ENCODE measurements around the gene DMRT1.

The DMRT1 gene

GRCh38 chr9:977838-978830 lies 136.6 kb downstream of the DMRT1 start:
- no peak overlapping the region for H3K4me3 ChIP-seq (ENCODE audit: control insufficient read depth in 1 of 7, extremely low read depth in 1 of 7, insufficient read depth in 4 of 7, low read depth in 2 of 7, low read length in 6 of 7)
- H3K36me3 ChIP-seq (ENCODE audit: control insufficient read depth in 4 of 4, insufficient read depth in 4 of 4, low read length in 3 of 4): no peaks in the 10 kb centered on the region
- no peak overlapping the region for H3K27ac ChIP-seq (ENCODE audit: insufficient read depth in 1 of 2, low read depth in 1 of 2, low read length in 2 of 2, poor library complexity in 1 of 2, severe bottlenecking in 2 of 2)
- H3K4me1 ChIP-seq (ENCODE audit: control extremely low read depth in 1 of 4, control insufficient read depth in 4 of 4, insufficient read depth in 4 of 4, low read length in 3 of 4): peaks cover 0 to 11% (median 5%) of the 10 kb centered on the region in 4 experiments
- 13% methylated on average over 16 of the region's 19 CpGs for WGBS (ENCODE audit: insufficient coverage)
- H3K9me3 ChIP-seq (ENCODE audit: control extremely low read depth in 1 of 5, control insufficient read depth in 4 of 5, insufficient read depth in 2 of 5, low read depth in 1 of 5, low read length in 4 of 5): peaks cover 0 to 4% (median 0%) of the 10 kb centered on the region in 5 experiments
- CTCF ChIA-PET: interaction anchor here (0.6 to 5.1 kb wide), 12 partner anchors 11 to 364 kb away, joined by 3 to 29 read pairs (median 4); no protein-coding TSS in a partner anchor
- H3K27me3 ChIP-seq (replicated peaks in 2 of 5; ENCODE audit: control insufficient read depth in 4 of 5, insufficient read depth in 5 of 5, low read length in 4 of 5): peaks cover 55 to 98% (median 77%) of the 10 kb centered on the region in 5 experiments
- POLR2A ChIA-PET: no interaction called here
- DNase-seq: no peak

- Histone ChIP-seq H3K27ac (ENCODE audit: insufficient read depth in 1 of 2, low read depth in 1 of 2, low read length in 2 of 2, poor library complexity in 1 of 2, severe bottlenecking in 2 of 2) (no peak overlapping the region), H3K4me3 (ENCODE audit: control insufficient read depth in 1 of 7, extremely low read depth in 1 of 7, insufficient read depth in 4 of 7, low read depth in 2 of 7, low read length in 6 of 7) (no peak overlapping the region), H3K27me3 (replicated peaks in 2 of 5; ENCODE audit: control insufficient read depth in 4 of 5, insufficient read depth in 5 of 5, low read length in 4 of 5) (peaks cover 43 to 97% (median 67%) of the 10 kb centered on the region in 5 experiments), H3K4me1 (ENCODE audit: control extremely low read depth in 1 of 4, control insufficient read depth in 4 of 4, insufficient read depth in 4 of 4, low read length in 3 of 4) (peaks cover 0 to 11% (median 5%) of the 10 kb centered on the region in 4 experiments), H3K9me3 (ENCODE audit: control extremely low read depth in 1 of 5, control insufficient read depth in 4 of 5, insufficient read depth in 2 of 5, low read depth in 1 of 5, low read length in 4 of 5) (no peaks in the 10 kb centered on the region), H3K36me3 (ENCODE audit: control insufficient read depth in 4 of 4, insufficient read depth in 4 of 4, low read length in 3 of 4) (no peaks in the 10 kb centered on the region)
- no peak for DNase-seq
- WGBS (ENCODE audit: insufficient coverage): no CpG with 5 or more reads among the region's 2 CpGs
- ChIA-PET CTCF (interaction anchor here (0.6 to 5.1 kb wide), 7 partner anchors 10 to 30 kb away, joined by 3 to 29 read pairs (median 4); no protein-coding TSS in a partner anchor), POLR2A (no interaction called here)
Observed at GRCh38 chr9:979983-980382, 138.5 kb downstream of the DMRT1 start.

- no peaks in the 10 kb centered on the region for H3K9me3 ChIP-seq (ENCODE audit: control extremely low read depth in 1 of 5, control insufficient read depth in 4 of 5, insufficient read depth in 2 of 5, low read depth in 1 of 5, low read length in 4 of 5)
- peaks cover 37 to 96% (median 63%) of the 10 kb centered on the region in 5 experiments for H3K27me3 ChIP-seq (replicated peaks in 2 of 5; ENCODE audit: control insufficient read depth in 4 of 5, insufficient read depth in 5 of 5, low read length in 4 of 5)
- no peaks in the 10 kb centered on the region for H3K36me3 ChIP-seq (ENCODE audit: control insufficient read depth in 4 of 4, insufficient read depth in 4 of 4, low read length in 3 of 4)
- ChIA-PET CTCF (interaction anchor here (0.6 to 5.1 kb wide), 8 partner anchors 9 to 30 kb away, joined by 3 to 29 read pairs (median 4); no protein-coding TSS in a partner anchor), POLR2A (no interaction called here)
- H3K27ac ChIP-seq (ENCODE audit: insufficient read depth in 1 of 2, low read depth in 1 of 2, low read length in 2 of 2, poor library complexity in 1 of 2, severe bottlenecking in 2 of 2): no peak overlapping the region
- H3K4me3 ChIP-seq (ENCODE audit: control insufficient read depth in 1 of 7, extremely low read depth in 1 of 7, insufficient read depth in 4 of 7, low read depth in 2 of 7, low read length in 6 of 7): no peak overlapping the region
- WGBS (ENCODE audit: insufficient coverage): 0% methylated on average over 1 of the region's 4 CpGs
- H3K4me1 ChIP-seq (ENCODE audit: control extremely low read depth in 1 of 4, control insufficient read depth in 4 of 4, insufficient read depth in 4 of 4, low read length in 3 of 4): peaks cover 0 to 11% (median 5%) of the 10 kb centered on the region in 4 experiments
- DNase-seq: no peak
Observed at GRCh38 chr9:980640-981039, 139.1 kb downstream of the DMRT1 start.

GRCh38 chr9:981491-981898 lies 140.0 kb downstream of the DMRT1 start:
- Histone ChIP-seq H3K36me3 (ENCODE audit: control insufficient read depth in 4 of 4, insufficient read depth in 4 of 4, low read length in 3 of 4) (no peaks in the 10 kb centered on the region), H3K4me3 (ENCODE audit: control insufficient read depth in 1 of 7, extremely low read depth in 1 of 7, insufficient read depth in 4 of 7, low read depth in 2 of 7, low read length in 6 of 7) (no peak overlapping the region), H3K4me1 (ENCODE audit: control extremely low read depth in 1 of 4, control insufficient read depth in 4 of 4, insufficient read depth in 4 of 4, low read length in 3 of 4) (peaks cover 0 to 10% (median 3%) of the 10 kb centered on the region in 4 experiments), H3K27ac (ENCODE audit: insufficient read depth in 1 of 2, low read depth in 1 of 2, low read length in 2 of 2, poor library complexity in 1 of 2, severe bottlenecking in 2 of 2) (no peak overlapping the region), H3K9me3 (ENCODE audit: control extremely low read depth in 1 of 5, control insufficient read depth in 4 of 5, insufficient read depth in 2 of 5, low read depth in 1 of 5, low read length in 4 of 5) (no peaks in the 10 kb centered on the region), H3K27me3 (replicated peaks in 2 of 5; ENCODE audit: control insufficient read depth in 4 of 5, insufficient read depth in 5 of 5, low read length in 4 of 5) (peaks cover 35 to 96% (median 64%) of the 10 kb centered on the region in 5 experiments)
- DNase-seq: no peak
- WGBS (ENCODE audit: insufficient coverage): 7% methylated on average over 11 of the region's 16 CpGs
- CTCF ChIA-PET: interaction anchor here (0.8 to 5.1 kb wide), 8 partner anchors 8 to 91 kb away, joined by 3 to 22 read pairs (median 4); no protein-coding TSS in a partner anchor
- POLR2A ChIA-PET: no interaction called here

GRCh38 chr9:982394-983230 lies 141.1 kb downstream of the DMRT1 start:
- no peaks in the 10 kb centered on the region for H3K9me3 ChIP-seq (ENCODE audit: control extremely low read depth in 1 of 5, control insufficient read depth in 4 of 5, insufficient read depth in 2 of 5, low read depth in 1 of 5, low read length in 4 of 5)
- H3K27me3 ChIP-seq (replicated peaks in 2 of 5; ENCODE audit: control insufficient read depth in 4 of 5, insufficient read depth in 5 of 5, low read length in 4 of 5): peaks cover 40 to 94% (median 63%) of the 10 kb centered on the region in 5 experiments
- no peaks in the 10 kb centered on the region for H3K4me1 ChIP-seq (ENCODE audit: control extremely low read depth in 1 of 4, control insufficient read depth in 4 of 4, insufficient read depth in 4 of 4, low read length in 3 of 4)
- DNase-seq: no peak
- ChIA-PET CTCF (interaction anchor here (0.7 to 2.0 kb wide), 4 partner anchors 10 to 27 kb away, joined by 3 to 9 read pairs (median 4); no protein-coding TSS in a partner anchor), POLR2A (no interaction called here)
- 51% methylated on average over 12 of the region's 15 CpGs for WGBS (ENCODE audit: insufficient coverage)
- H3K27ac ChIP-seq (ENCODE audit: insufficient read depth in 1 of 2, low read depth in 1 of 2, low read length in 2 of 2, poor library complexity in 1 of 2, severe bottlenecking in 2 of 2): no peak overlapping the region
- no peaks in the 10 kb centered on the region for H3K36me3 ChIP-seq (ENCODE audit: control insufficient read depth in 4 of 4, insufficient read depth in 4 of 4, low read length in 3 of 4)
- no peak overlapping the region for H3K4me3 ChIP-seq (ENCODE audit: control insufficient read depth in 1 of 7, extremely low read depth in 1 of 7, insufficient read depth in 4 of 7, low read depth in 2 of 7, low read length in 6 of 7)

GRCh38 chr9:994005-994404 lies 152.5 kb downstream of the DMRT1 start:
- no peak overlapping the region for H3K4me3 ChIP-seq (ENCODE audit: control insufficient read depth in 1 of 7, extremely low read depth in 1 of 7, insufficient read depth in 4 of 7, low read depth in 2 of 7, low read length in 6 of 7)
- H3K36me3 ChIP-seq (ENCODE audit: control insufficient read depth in 4 of 4, insufficient read depth in 4 of 4, low read length in 3 of 4): no peaks in the 10 kb centered on the region
- peaks cover 0 to 5% (median 3%) of the 10 kb centered on the region in 5 experiments for H3K9me3 ChIP-seq (ENCODE audit: control extremely low read depth in 1 of 5, control insufficient read depth in 4 of 5, insufficient read depth in 2 of 5, low read depth in 1 of 5, low read length in 4 of 5)
- CTCF ChIA-PET: interaction anchor here (1.6 to 1.8 kb wide), 2 partner anchors 9 to 11 kb away, joined by 3 to 4 read pairs; no protein-coding TSS in a partner anchor
- 30% methylated on average over 2 of the region's 4 CpGs for WGBS (ENCODE audit: insufficient coverage)
- no peak for DNase-seq
- no peaks in the 10 kb centered on the region for H3K4me1 ChIP-seq (ENCODE audit: control extremely low read depth in 1 of 4, control insufficient read depth in 4 of 4, insufficient read depth in 4 of 4, low read length in 3 of 4)
- peaks cover 4 to 58% (median 22%) of the 10 kb centered on the region in 5 experiments for H3K27me3 ChIP-seq (replicated peaks in 2 of 5; ENCODE audit: control insufficient read depth in 4 of 5, insufficient read depth in 5 of 5, low read length in 4 of 5)
- POLR2A ChIA-PET: no interaction called here
- H3K27ac ChIP-seq (ENCODE audit: insufficient read depth in 1 of 2, low read depth in 1 of 2, low read length in 2 of 2, poor library complexity in 1 of 2, severe bottlenecking in 2 of 2): no peak overlapping the region

Data from common myeloid progenitor, CD34-positive (primary cell).